DND-41 (cell line): Measurements from ENCODE around the gene INTS3.

Experiments
- CTCF ChIP-seq: IDR thresholded peaks from 2 replicates; pipeline ENCODE4 v1.5.1; 2012; ENCODE audit warnings: borderline replicate concordance, low read length, moderate library complexity, mild to moderate bottlenecking; ENCODE audit not compliant: poor library complexity, severe bottlenecking; ENCODE audit errors: extremely low read depth
- EZH2 ChIP-seq: IDR thresholded peaks from 3 replicates; pipeline ENCODE4 v1.6.1; 2012; ENCODE audit warnings: borderline replicate concordance, low read depth, mild to moderate bottlenecking, moderate library complexity, low read length, inconsistent platforms; ENCODE audit not compliant: severe bottlenecking

- no peak for TF ChIP-seq CTCF
- TF ChIP-seq EZH2, result no peak
Observed at GRCh38 chr1:153769221-153769620, 41.4 kb downstream of the INTS3 start.
